GM23338 (cell line): ENCODE results near the gene FGA.

Source experiments
- CREB1 ChIP-seq: fragments of 250-450 bp; sonication (Bioruptor Pico); IDR thresholded peaks from 2 replicates; pipeline ENCODE4 v1.5.0; 2020; ENCODE audit warnings: low read depth, mild to moderate bottlenecking, moderate library complexity
- ETS1 ChIP-seq: IDR thresholded peaks from 2 replicates; pipeline ENCODE4 v1.6.1; 2016; ENCODE audit warnings: antibody characterized with exemption
- EZH2 ChIP-seq: fragments of 200-600 bp; sonication (generic); IDR thresholded peaks from one replicate; pipeline ENCODE4 v1.8.0; 2017; ENCODE audit warnings: antibody characterized with exemption, mild to moderate bottlenecking, low read depth; ENCODE audit not compliant: unreplicated experiment
- JUNB ChIP-seq: IDR thresholded peaks from one replicate; pipeline ENCODE4 v1.6.1; 2016; ENCODE audit warnings: antibody characterized with exemption; ENCODE audit not compliant: unreplicated experiment
- NANOG ChIP-seq: IDR thresholded peaks from 2 replicates; pipeline ENCODE4 v1.6.1; 2016; ENCODE audit warnings: antibody characterized with exemption, borderline replicate concordance
- POLR2AphosphoS5 ChIP-seq: IDR thresholded peaks from 2 replicates; pipeline ENCODE4 v1.6.1; 2016; ENCODE audit warnings: antibody characterized with exemption, low read depth
- REST ChIP-seq: IDR thresholded peaks from one replicate; pipeline ENCODE4 v1.6.1; 2018; ENCODE audit warnings: antibody characterized with exemption; ENCODE audit not compliant: unreplicated experiment
- ZNF114 ChIP-seq: fragments of 250-450 bp; sonication (Bioruptor Pico); IDR thresholded peaks from 2 replicates; pipeline ENCODE4 v1.5.0; 2020; ENCODE audit warnings: mild to moderate bottlenecking, moderate library complexity
- ZNF462 ChIP-seq: fragments of 250-450 bp; sonication (Bioruptor Pico); IDR thresholded peaks from 2 replicates; pipeline ENCODE4 v1.5.0; 2020; ENCODE audit warnings: mild to moderate bottlenecking, moderate library complexity
- TF ChIP-seq, protein P1 (sequence below), 2 experiments: fragments of 200-600 bp in 1 of 2; sonication (generic) in 1 of 2; conservative IDR thresholded peaks; 2 replicates each; pipeline versions ENCODE4 v1.5.1 to v1.6.1; 2016 to 2017; ENCODE audit warnings: antibody characterized with exemption in 2 of 2, low read depth in 2 of 2, mild to moderate bottlenecking in 2 of 2, moderate library complexity in 1 of 2

- TF ChIP-seq, protein P1, sequence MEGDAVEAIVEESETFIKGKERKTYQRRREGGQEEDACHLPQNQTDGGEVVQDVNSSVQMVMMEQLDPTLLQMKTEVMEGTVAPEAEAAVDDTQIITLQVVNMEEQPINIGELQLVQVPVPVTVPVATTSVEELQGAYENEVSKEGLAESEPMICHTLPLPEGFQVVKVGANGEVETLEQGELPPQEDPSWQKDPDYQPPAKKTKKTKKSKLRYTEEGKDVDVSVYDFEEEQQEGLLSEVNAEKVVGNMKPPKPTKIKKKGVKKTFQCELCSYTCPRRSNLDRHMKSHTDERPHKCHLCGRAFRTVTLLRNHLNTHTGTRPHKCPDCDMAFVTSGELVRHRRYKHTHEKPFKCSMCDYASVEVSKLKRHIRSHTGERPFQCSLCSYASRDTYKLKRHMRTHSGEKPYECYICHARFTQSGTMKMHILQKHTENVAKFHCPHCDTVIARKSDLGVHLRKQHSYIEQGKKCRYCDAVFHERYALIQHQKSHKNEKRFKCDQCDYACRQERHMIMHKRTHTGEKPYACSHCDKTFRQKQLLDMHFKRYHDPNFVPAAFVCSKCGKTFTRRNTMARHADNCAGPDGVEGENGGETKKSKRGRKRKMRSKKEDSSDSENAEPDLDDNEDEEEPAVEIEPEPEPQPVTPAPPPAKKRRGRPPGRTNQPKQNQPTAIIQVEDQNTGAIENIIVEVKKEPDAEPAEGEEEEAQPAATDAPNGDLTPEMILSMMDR (conservative IDR thresholded peaks at IDR 0.05; ENCODE audit: low read depth in 2 of 2): no peak
- TF ChIP-seq CREB1 (no peak), REST (no peak), EZH2 (no peak), ETS1 (no peak), POLR2AphosphoS5 (no peak), ZNF462 (CRISPR knock-in tag) (no peak), NANOG (no peak), JUNB (no peak), ZNF114 (no peak)
Measured at GRCh38 chr4:154611833-154612232, 21.3 kb upstream of the FGA start.
